DMS53 treated with DMSO at 0.1 percent for 48 hours (cell line): Measurements from ENCODE around the gene MZT2B.
"Not testable (repeated sequence)": the region's sequence is repeated elsewhere in the genome, so short reads cannot be mapped to it uniquely, and the experiment has no call there.

Experiments
- DNase-seq: peaks from one replicate; lab custom pipeline; 2025; ENCODE audit not compliant: unreplicated experiment; lab: John Stamatoyannopoulos, UW

Gene MZT2B

DNA sequence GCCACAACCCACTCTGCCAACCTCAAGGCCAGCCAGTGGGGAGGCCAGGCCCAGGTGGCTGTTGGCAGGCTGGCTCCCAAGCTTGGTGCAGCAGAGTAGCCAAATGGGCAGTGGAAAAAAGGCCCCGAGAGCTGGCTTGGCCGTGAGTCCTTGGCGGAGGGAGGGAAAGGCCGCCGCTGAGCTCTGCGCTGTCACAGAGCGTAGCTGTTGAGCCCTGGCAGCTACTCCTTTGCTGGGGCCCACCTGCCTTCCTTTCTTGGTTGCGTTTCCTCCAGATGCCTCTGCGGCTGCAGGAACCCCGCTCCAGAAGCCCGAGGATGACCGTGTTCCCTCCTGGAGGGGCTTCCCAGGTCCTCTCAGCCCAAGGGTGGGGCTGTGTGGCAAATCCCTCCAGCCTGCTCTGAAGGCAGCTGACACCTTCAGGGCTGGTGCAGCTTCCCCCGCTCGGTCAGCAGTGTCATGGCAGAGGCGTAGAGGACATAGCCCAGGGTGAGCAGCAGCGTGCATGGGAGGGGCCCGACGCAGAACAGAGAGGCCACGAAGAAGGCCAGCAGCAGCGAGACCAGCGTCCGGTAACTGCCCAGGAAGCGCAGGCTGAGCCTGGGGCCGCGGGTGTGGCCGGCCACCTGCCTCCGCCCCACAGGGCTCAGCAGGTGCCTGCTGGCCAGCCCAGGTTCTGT is 29.8 kb upstream of the MZT2B start:
- not testable (repeated sequence) for DNase-seq

DNA sequence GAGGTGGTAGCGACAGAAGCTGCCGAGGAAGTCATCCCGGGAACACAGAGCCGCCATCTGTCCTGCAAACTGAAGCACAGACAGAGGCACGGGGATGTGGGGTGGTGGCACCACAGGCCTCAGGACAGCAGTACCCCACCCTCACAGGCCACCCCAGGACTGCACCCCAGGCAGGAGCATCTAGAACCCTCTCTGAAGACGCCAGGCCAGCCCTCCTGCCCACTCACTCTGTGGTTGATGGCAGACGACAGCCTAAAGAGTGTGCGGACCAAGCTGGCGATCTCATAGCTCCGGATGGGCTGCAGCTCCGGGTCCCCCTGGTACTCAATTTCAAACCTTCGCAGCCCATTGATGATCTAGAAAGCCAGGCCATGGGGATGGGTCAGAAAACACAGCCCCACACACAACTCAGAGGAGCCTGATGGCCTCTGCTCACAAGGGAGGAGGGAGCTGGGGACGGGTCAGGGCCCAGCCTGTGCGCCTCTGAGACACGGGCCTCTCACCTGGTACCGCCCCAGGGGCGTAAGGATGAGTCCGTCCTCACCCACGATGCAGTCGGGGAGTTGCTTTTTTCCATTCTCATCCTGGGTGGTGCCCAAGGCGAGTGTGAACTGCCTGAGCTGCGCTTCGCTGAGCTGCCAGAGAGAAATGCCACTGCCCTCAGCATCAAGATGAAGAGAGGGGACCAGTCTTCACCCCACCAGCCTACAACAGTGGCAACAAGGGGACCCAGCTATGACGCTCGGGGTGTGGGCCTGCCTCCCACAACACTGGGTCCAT is 29.1 kb upstream of the MZT2B start:
- DNase-seq, result no peak

- DNase-seq, result not testable (repeated sequence)
Observed at GRCh38 chr2:130153721-130154422, 28.2 kb upstream of the MZT2B start.

DNA sequence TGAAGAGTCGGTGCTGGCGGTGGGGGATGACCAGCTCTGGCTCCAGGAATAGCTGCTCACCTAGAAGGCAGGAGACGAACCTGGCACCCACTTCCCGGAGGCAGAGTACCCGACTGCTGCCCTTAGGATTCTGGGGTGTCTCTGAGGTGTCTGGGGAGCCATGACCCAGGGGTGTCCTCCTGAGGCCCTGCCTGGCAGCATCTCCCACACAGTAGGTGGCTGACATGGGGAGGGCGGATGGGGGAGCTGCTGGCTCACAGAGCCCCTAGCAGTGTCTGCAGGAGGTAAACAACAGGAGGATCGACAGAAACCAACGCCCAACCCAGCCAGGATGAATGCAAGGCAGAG is 27.7 kb upstream of the MZT2B start:
- not testable (repeated sequence) for DNase-seq

DNA sequence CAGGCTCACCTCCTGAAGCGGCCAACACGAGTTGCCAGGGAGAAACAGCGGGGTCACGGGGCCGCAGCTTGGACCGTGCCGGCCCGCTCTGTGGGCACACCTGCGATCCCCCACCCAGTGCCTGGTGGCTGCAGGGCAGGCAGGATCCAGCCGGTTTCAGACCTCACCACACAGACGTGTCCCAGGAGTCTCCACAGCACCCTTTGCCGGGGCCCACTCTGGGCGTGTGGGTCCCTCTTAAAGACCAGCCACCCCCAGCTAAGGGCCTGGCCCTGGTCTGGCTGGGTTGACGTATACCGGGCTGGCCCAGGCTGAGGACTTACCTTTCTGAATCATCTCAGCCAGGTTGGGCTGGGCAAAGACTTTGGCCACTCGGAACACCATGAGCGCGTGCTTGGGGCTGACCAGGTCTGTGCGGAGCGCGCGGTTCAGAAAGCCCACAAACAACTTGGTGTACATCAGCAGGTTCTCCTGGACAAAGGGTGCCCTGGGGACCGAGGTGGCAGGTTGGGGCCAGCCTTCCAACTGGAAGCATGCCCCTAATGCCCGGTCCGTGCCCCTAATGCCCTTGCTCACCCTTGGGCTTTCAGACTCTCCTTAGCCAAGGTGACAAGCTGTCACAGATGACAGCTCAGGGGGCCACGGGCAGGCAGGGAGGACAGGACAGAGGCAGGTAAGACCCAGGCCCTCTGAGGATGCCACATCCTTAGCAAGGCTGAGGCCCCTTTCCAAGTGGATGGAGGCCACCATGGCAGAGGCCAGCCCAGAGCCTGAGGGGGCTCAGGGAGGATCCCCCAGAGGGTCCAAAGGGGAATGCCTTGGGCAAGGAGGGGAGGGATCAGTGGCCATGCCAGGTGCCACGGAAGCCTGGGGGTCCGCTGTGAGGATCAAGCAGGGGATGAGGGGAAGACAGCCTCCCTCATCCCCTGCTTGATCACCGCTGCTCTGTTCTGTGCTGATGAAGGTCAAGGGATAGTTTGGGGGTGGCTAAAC is 27.0 kb upstream of the MZT2B start:
- DNase-seq, result no peak

DNA sequence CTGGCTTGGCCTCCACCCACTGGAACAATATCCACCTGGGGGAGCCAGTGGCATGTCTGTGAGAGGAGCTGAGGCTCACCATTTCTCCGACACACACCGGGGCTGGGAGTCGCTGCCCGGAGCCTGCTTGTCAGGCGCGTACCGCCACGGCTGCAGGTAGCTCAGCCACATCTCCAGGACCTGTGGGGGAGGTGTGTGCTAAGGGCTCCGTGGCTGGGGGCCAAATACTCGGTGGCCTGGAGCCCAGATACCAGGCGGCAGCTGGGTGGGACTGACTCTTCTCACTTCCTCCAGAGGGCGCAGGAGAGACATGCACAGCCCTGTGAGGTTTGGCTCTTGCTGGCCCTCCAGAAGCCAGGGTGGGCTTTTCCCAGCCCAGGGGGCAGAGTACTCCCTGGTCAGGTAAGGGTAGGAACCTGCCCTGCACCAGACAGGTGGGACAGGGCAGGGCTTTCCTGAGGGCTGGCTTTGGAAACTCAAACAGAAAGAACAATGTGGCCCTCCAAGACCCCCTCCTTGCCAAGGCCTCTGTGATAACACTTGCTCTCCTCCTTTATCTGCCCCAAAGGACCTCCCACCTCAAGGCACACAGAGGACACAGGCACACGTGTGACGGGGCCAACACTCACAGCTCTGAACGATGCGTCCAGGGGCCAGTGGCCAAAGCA is 26.0 kb upstream of the MZT2B start:
- DNase-seq, result not testable (repeated sequence)

DNA sequence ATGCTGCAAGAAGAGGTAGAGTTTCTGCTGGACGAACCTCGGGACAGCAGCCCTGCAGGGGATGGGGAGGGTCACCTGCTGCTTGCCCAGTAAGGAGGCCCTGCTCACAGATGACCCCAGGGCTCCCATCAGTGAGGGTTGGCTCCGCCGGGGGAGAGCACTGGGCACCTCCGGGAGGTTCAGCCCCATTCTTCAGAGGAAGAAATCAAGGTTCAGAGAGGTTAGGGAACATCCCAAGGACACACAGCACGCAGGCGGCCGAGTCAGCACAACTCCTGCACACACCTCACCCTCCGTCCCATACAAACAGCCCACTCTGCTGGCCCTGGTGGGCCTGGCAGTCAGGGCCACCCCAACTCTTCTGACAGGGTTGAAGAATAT is 25.4 kb upstream of the MZT2B start:
- no peak for DNase-seq

DNA sequence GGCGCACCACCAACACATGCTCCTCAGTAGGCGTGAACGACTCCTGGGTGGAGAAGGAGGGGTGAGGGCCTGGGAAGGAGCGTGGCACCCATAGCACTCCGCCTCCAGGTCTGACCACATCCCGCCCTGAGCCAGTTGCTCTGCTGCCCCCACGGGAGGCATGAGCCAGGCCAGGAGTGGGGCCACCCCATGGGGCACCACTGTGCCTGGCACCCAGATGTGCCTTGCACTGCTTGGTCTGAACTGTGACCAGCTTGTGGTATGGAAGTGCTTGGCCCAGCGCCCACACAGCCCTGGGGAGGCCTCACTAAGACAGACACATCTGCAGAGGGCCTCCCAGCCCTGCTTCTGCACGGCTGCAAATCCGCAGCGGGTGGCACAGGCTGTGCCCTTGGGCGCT is 24.7 kb upstream of the MZT2B start:
- DNase-seq, result not testable (repeated sequence)

DNA sequence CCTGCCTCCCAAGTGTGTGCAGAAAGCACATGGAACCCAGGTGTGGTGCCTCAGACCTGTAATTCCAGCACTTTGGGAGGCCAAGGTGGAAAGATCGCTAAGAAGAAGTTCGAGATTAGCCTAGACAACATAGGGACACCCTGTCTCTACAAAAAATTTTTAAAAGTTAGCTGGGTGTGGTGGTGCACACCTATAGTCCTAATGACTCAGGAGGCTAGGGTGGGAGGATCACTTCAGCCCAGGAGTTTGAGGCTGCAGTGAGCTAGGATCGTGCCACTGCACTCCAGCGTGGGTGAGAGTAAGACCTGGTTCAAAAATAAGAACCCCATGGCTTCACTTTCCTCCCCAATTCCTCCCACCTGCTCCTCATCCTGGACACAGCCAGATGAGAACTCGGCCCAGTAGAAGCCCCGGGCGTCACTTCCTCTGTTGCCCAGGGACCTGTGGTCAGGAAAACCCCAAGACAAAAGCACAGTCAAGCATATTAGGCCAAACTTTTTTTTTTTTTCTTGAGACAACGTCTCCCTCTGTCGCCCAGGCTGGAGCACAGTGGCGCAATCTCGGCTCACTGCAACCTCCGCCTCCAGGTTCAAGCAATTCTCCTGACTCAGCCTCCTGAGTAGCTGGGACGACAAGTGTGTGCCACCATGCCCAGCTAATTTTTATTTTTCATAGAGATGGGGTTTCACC is 24.1 kb upstream of the MZT2B start:
- not testable (repeated sequence) for DNase-seq

DNA sequence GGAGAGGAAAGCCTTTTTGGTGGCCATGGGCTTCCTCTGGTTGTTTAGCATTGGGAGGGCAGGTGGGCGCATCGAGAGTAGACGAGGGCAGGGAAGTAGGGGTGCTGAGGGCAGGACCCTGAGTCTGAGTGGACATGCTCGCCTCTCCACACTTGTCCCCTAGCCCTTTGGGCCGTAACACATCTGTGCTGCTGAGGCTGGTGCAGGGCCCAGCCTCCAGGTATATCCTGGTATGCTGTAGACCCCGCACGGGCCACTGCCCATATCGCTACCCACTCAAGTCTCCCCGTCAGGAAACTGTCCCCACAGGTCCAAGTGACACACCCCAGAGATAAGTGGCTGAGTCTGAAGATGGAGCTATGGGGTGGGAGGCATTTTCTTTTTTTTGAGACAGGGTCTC is 23.4 kb upstream of the MZT2B start:
- no peak for DNase-seq

DNA sequence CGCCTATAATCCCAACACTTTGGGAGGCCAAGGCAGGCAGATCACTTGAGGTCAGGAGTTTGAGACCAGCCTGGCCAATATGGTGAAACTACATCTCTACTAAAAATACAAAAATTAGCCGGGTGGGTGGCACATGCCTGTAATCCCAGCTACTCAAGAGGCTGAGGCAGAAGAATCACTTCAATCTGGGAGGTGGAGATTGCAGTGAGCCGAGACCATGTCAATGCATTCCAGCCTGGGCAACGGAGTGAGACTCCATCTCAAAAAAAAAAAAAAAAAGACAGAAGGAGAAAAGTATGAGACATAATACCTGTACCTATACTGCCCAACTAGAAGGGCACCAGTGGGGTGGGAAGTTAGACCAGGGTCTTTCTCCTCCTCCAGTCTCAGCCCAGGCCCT is 22.7 kb upstream of the MZT2B start:
- DNase-seq, result not testable (repeated sequence)

DNA sequence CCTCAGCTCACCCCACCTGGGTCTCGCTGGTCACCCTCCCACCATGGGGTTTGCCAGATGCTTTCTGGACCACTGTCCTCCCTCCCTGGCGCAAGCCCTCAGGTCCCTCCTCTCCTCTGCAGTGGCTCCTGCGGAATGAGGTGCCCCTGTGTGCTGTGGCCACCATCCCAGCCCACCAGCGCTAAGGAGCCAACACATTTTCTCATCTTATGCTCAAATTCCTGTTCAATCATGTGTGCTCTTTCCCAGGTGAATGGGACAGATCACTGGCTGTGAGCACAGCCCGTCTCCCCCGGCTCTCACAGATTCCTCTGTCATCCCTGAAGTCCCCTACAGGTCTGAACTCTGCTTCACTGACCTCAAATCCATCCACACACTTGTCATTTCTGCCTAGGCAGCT is 21.9 kb upstream of the MZT2B start:
- DNase-seq, result no peak

DNA sequence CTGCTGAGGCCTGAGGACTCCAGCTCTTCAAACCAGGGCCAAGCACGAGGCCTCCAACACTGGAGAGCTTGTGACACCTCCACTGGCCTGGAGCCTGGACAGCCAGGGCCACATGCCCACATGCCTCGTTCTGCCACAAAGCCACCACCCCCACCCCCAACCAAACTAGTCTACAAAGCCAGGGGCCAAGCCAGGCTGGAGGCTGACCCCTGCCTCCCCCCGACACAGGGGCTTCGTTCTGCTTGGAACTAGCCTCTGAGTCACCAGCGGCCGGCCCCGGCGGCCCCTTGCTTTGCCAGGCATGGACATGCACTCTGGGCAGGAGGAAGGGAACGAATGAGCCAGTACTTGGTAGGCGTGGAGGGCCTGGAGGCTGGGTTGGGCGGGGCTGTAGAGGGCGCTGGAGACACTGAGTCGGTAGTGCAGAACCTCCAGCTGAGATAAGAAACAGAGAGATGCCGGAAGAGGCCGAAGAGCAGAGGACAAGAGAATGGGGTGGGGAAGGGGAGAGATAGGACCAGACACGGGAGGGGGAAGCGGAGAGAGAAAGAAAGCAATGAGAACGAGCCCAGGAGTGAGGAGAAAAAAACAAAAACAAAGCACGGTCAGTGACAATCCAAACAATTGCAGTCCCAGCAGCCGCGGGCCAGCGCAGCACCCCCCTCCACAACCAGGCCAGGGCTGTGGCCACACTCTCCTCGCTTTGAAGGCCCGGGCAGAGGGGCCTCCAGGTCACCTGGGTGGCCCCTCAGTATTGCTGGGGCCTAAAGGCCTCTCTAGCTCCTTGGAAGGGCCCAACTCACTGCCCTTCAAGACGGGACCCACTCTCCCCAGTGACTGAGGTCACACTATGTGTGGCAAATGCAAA is 21.0 kb upstream of the MZT2B start:
- DNase-seq, result not testable (repeated sequence)

DNA sequence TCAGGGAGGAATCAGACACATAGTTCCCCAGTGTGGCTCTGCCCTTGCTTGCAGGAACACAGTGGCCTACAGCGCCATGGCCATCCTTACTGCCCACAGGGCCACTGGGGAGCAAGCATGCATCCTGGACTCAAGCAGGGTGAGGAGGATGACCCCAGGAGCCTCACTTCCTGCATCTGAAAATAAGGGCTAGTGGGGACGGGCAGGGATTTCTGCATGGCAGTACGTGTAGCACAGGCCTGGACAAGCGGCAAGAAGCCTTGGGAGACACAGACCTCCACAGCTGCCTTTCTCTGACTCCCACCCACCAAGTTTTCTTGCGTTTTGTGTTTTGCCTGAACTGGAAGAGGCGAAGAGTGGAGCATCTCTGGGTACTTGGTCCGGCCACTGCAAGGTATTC is 19.6 kb upstream of the MZT2B start:
- DNase-seq, result not testable (repeated sequence)

GRCh38 chr2:130162968-130163367 is 19.1 kb upstream of the MZT2B start:
- no peak for DNase-seq

- no peak for DNase-seq
Observed at GRCh38 chr2:130165293-130166016, 16.6 kb upstream of the MZT2B start.

DNA sequence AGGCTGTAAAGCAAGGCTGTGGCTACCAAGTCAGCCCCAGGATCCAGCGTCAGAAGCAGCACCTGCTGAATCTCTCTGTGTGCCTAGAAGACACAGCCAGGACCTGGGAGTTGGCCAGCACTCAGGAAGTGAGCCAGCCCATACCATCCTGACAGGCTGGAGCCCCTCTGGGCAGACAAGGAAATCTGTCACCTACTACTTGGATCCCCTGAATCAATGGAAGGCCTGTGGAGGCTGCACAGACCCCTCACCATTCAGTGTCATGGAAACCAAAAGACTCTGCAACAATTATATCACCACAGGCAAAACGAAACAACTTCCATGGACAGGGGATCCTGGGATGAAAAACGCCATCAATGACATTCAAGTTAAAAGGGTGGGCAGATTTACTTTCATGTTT is 15.5 kb upstream of the MZT2B start:
- not testable (repeated sequence) for DNase-seq

DNA sequence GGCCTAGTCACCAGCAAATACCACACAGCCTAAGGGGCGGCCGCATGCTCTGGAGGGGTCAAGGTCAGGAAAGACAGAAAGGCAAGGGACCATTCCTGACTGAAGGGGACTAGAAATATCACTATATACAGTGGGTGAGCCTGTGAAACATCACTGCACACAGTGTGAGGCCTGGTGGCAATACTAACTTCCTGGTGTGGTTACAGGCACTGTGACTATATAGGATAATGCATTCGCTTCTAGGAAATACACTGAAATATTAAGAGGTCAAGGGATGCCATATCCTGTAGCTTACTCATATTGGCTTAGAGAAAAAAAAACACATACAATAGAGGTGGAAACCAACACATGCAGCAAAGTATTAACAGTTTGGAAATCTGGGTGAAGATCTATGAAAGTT is 12.9 kb upstream of the MZT2B start:
- DNase-seq, result not testable (repeated sequence)
